ENCODE measurements around the gene NUDT3.
"Not testable (repeated sequence)": the region's sequence is repeated elsewhere in the genome, so short reads cannot be mapped to it uniquely, and the experiment has no call there.

Gene NUDT3

DNA sequence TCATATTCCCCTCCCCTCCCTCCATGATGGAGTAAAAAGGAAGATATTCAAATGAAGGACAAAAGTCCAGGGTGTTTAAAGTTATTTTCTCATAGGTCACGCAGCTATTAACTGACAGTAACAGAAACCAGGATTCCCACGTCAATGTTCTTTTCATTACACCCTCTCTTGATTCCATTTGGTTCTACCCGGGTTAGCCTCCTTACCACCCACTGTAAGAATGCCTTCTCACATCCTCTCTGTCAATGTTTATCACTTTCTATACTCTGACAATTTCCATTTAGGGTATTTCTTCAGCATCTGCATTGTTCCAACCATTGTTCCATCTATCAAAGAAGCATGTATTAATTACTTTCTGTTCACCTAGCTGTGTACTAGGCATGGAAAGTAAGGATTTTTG, 52.1 kb downstream of the NUDT3 start:
- no peak for DNase-seq

DNA sequence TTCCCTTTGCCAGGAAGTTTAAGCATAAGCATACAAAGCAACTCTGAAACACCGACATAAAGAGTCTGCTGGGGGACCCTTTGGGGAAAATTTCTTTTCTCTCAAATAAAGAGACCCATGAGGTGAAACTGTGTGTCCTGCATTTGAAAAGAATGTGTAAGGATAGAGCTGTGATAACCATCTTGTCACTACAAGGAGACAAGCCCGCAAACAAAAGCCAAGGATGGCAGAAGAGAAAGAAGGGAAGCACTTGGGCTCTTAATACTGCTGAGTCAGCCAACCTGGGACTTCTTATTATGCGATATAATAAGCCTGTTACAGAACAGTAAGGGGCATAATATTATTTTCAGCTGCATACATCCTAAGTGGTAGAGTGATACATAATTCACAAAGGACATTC, 52.5 kb downstream of the NUDT3 start:
- no peak for DNase-seq

DNA sequence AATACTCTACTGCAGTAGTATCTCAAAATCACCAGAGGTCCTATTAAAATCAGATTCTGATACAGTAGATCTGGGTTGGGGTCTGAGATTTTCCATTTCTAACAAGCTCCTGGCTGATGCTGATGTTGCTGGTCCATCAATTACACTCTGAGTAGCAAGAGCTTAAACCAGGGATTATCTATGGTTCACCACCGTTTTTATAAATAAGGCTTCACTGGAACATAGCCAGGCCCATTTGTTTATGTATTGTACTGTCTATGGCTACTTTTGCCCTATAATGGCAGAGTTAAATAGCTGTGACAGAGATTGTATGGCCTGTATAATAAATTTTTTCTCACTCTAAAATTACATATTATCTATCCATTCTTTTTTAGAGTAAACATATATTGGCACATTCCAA, 53.0 kb downstream of the NUDT3 start:
- no peak for DNase-seq

DNA sequence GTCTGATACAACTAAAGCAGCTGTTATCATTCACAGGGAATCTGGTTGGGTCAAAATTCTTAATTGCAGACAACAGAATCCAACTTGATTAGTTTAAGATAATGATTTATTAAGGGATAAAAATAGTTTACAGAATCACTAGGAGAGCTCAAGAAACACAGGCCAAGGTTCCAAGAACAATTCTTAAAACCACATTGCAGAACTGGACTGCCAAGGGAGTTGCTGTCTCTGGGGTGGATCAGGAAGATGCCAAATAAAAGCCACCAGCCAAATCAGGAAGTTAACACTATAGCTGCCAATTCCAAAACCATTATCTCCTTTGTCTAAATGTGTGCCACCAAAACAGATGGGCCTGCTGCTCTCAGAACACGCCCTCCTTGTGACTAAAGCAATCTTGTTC, 53.7 kb downstream of the NUDT3 start:
- DNase-seq = peak; percentile 46

DNA sequence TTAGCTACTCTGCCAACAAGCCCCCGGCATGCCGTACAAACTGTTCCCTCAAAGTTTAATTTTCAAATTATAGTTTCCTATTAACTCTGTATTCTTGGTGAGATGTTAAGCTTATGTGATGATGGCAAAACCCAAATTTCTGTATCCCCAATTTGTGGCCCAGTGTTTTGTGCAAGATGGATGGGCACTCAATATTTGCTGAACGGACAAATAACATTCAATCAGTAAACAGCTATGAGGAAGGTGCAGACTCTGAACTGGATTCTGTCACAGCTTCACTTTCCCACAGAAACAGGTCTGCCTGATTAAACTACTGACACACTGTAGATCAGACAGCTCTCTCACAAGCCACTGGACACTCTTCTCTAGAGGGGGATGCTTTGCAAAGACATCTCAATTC, 54.1 kb downstream of the NUDT3 start:
- no peak for DNase-seq

DNA sequence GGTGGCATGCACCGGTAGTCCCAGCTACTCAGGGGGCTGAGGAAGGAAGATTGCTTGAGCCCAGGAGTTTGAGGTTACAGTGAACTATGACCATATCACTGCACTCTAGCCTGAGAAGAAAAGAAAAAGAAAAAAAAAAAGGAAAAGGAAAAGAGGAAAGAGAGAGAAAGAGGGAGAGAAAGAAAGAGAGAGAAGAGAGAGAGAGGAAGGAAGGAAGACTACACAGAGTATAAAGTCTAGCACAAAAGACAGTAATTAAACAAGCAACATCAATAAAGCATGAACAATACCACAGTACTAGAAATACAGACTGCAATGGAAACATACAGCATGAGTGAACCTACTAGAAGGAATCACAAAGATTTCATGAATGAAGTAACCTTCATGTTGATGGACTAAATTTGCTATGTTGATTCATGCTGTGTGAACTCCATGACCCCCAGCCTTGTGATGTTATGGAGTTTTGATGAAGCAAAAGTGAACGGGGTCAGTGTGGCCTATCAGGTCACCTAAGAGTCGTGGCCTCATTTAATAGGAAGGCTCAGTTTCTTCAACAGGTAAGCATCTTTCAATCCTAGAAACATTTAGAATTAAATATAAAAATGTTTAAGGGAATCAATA, 57.6 kb downstream of the NUDT3 start:
- DNase-seq = no peak

DNA sequence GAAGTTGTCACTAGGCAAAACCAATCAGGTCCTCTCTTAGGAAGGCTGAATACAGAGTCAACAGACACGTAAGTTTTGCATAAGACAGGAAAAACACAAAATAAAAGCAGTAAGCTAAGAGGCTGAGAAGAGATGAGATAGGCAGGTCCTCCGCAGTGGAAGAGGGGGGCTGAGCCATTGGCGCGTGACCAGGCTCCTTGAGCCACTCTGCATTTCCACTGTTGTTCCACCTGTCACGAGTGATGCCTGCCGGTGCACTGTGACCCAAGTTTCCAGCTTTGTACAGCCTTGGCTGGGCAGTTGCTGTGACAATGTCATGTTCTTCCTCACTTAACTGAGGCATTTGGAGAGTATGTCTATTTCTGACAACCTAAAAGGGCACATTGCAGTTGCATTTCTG, 58.6 kb downstream of the NUDT3 start:
- DNase-seq = no peak

DNA sequence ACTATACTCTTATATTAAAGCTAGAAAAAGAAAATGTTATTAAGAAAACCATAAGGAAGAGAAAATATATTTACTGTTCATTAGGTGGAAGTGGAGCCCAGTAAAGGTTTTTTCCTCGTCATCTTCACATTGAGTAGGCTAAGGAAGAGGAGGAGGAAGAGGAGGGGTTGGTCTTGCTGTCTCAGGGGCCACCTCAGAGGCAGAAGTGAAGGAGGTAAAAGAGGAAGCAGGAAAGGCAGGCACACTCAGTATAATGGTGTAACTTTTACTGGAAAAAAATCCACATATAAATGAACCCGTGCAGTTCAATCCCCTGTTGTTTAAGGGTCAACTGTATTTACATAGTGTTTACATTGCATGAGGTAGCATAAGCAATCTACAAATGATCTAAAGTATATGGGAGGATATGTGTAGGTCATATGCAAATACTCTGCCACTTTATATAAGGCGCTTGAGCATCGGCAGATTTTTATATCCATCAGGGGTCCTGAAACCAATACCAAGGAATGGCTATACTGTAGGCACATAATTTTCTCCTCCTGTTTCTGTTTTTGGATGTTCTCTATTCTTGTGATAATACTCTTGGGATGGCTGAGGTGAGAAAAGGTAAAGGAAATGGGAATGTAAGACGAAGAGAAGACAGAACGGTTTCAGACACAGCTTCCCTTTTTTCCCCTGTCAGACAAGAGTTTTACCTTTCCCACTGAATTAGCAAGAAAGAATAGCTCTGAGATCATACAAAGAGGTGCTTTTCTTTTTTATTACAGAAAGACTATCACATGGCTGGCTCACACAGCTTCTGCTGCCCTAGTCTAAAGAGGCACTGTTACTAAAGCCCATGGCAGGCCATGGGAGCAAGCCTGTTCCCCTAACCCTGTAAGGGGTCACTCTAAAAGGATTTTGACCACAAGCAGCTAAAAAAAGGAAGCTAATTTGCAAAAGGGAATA, 59.9 kb downstream of the NUDT3 start:
- DNase-seq = no peak

DNA sequence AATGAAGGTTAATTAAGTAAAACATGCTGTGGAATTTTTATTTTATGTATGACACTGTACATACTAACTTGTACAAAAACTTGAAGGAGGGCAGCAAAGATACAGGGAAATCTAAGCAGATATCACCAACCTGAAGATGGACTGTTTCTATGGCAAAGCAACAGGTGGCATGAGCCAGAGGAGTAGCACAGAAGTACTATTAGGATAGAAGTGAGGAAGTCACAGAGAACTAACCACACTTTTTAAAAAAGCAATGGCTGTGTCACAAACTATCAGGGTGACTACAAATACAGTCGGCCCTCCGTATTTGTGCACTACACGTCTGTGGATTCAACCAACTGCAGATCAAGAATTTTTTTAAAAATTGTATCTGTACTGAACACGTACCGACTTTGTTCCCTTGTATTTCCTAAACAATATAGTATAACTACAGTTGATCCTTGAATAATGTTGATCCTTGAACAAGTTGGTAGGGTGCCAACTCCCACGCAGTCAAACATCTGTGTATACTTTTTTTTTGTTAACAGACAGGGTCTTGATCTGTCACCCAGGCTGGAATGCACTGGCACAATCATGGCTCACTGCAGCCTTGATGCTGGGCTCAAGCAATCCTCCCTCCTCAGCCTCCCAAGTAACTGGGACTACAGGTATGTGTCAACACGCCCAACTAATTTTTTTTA, 61.0 kb downstream of the NUDT3 start:
- DNase-seq = no peak

DNA sequence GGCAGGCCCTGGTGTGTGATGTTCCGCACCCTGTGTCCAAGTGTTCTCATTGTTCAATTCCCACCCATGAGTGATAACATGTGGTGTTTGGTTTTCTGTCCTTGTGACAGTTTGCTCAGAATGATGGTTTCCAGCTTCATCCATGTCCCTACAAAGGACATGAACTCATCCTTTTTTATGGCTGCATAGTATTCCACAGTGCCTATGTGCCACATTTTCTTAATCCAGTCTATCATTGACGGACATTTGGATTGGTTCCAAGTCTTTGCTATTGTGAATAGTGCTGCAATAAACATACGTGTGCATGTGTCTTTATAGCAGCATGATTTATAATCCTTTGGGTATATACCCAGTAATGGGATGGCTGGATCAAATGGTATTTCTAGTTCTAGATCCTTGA, 62.7 kb downstream of the NUDT3 start:
- not testable (repeated sequence) for DNase-seq

DNA sequence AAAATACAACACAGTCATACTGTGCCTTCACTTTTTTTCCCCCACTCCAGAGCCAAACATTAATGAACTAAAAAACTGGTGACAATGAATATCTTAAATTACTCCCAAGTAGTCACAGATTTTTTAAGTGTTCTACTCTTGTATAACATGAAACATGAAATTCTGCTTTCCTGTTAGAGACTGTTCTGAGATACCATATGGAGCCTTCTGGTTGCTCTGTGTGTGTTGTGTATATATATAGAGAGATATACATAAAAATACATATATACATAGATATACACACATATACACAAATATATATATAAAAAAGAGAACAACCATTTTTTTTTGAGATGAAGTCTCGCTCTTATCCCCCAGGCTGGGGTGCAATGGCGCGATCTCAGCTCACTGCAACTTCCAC, 63.5 kb downstream of the NUDT3 start:
- DNase-seq = no peak

DNA sequence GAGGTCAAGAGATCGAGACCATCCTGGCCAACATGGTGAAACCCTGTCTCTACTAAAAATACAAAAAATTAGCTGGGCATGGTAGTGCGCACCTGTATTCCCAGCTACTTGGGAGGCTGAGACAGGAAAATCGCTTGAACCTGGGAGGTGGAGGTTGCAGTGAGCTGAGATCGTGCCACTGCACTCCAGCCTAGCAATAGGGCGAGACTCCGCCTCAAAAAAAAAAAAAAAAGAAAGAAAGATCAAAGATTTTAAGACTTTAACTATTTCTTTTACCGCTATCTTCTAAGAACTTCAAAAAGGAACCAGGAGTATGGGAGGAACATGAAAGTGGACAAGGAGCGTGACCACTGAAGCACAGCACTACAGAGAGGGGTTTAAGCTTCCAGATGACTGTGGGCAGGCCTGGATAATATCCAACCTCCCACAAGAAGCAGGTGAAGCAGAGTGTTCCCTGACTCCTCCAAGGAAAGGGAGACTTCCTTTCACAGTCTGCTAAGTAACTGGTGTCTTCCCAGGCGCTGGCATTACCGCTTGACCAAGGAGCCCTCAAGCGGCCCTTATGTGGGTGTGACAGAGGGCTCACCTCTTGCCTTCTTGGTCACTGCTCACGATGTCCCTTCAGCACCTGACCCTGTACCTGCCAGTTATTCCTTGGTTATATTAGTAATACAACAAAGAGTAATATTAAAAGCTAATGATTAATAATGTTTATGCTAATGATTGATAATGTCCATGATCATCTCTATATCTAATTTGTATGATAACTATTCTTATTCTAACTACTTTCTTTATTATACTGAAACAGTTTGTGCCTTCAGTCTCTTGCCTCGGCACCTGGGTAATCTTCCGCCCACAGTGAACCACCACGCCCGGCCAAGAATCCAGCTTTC, 64.9 kb downstream of the NUDT3 start:
- DNase-seq = not testable (repeated sequence)

DNA sequence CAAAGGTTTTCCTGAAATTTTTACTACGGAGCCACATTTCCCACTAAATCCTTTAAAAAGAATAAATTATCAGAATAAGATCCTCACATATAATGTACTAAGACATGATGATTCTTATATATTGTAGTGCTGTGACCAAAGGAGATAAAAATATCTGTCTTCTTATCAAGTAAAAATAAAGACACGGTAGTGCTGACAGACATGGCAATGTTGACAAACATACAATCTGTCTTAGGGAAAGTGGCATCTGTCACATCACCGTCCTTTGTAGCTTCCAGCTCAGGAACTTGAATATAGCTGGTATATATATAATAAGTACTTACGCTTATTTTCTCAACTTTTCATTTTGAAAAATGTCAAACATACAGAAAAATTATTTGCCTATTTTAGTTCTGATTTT, 66.8 kb downstream of the NUDT3 start:
- DNase-seq = no peak

DNA sequence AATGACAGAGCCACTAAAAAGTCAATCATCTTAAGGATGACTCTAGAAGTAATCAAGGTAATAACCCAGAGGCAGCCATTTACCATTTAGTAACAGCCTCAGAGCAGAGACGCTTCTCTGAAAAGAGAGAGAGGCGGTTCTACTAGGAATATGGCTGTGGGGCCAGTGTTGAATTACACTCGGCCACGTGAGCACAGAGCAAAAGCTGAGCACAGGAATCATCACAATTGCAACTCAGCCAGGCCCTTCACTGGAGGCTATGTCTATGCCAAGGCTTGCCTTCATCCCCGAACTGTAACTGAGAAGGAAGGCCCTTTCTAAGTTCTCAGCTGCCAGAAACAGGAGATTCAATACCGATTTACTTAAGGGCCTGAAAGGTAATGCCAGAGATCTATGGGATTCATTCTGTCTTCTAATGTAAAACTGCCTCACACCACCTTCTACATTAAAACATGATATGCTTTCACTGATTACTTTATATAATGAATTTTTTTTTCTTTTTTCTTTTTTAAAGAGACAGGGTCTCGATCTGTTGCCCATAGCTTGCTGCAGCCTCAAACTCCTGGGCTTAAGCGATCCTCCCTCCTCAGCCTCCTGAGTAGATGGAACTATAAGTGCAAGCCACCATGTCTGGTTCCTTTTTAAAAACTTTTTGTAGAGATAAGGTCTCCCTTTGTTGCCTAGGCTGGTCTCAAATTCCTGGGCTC, 67.6 kb downstream of the NUDT3 start:
- DNase-seq = peak; percentile 51

DNA sequence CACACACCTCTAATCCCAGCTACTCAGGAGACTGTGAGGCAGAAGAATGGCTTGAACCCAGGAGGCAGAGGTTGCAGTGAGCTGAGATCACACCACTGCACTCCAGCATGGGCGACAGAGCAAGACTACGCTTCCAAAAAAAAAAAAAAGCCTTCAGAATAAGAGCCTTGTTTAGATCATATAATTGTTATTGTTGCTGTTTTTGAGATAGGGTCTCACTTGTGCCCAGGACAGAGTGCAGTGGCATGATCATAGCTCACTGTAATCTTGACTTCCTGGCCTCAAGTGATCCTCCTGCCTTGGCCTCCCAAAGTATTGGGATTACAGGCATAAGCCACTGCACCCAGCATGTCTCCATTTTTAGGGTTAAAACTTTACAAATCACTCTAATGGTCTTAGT, 68.2 kb downstream of the NUDT3 start:
- DNase-seq = not testable (repeated sequence)

DNA sequence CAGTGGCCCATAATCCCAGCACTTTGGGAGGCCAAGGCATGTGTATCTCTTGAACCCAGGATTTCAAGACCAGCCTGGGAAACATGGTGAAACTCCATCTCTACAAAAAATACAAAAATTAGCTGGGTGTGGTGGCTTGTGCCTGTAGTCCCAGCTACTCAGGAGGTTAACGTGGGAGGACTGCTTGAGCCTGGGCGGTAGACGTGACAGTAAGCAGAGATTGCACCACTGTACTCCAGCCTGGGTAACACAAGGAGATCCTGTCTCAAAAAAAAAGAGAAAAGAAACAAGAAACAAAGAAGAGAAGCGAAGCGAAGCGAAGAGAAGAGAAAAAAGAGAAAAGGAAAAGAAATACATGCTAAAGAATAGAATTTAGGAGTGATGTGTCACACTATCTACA, 69.2 kb downstream of the NUDT3 start:
- no peak for DNase-seq

DNA sequence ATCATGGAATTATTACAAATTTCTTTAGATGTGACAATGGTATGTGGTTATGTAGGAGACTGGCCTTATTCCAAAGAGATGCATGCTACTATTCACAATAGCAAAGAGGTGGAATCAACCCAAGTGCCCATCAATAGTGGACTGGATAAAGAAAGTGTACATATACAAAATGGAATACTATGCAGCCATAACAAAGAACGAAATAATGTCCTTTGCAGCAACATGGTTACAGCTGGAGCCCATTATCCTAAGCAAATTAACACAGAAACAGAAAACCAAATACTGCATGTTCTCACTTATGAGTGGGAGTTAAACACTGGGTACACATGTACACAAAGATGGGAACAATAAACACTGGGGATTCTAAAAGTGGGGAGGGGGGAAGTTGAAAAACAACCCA, 69.7 kb downstream of the NUDT3 start:
- no peak for DNase-seq

DNA sequence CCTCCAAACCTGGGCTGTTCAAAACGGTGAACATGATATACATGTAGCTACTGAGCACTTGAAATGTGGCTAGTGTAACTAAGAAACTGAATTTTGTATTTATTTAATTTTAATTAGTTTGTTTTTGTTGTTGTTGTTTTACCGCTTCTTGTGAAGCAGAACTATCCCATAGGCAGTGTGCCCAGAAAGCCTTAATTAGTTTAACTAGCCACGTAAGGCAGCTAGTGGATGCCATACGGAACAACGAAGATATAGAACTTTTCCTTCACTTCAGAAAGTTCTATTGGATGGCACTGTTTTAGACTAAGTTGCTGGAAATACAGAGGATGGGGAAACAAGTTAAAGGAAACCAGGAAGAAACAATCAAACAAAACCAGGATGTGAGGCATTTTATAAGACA, 70.6 kb downstream of the NUDT3 start:
- DNase-seq = no peak

DNA sequence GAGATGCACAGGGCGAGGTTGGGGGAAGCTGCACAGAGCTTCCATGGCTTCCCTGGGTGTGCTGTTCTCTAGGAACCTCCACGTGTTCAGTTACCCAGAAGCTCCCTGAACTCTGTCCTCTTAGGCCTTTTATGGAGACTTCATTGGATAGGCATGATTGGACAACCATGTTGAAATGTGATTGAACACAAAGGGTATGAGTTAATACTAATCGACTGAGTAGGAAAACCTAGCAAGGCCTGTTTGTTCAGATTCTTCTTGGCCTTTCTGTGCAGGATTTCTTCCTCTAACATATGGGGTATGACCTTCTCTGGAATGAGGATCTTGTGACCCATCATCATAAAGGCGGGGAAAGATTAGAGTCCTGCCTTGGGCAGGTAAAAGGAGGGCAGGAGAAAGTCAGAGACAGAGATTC, 73.0 kb downstream of the NUDT3 start:
- no peak for DNase-seq

DNA sequence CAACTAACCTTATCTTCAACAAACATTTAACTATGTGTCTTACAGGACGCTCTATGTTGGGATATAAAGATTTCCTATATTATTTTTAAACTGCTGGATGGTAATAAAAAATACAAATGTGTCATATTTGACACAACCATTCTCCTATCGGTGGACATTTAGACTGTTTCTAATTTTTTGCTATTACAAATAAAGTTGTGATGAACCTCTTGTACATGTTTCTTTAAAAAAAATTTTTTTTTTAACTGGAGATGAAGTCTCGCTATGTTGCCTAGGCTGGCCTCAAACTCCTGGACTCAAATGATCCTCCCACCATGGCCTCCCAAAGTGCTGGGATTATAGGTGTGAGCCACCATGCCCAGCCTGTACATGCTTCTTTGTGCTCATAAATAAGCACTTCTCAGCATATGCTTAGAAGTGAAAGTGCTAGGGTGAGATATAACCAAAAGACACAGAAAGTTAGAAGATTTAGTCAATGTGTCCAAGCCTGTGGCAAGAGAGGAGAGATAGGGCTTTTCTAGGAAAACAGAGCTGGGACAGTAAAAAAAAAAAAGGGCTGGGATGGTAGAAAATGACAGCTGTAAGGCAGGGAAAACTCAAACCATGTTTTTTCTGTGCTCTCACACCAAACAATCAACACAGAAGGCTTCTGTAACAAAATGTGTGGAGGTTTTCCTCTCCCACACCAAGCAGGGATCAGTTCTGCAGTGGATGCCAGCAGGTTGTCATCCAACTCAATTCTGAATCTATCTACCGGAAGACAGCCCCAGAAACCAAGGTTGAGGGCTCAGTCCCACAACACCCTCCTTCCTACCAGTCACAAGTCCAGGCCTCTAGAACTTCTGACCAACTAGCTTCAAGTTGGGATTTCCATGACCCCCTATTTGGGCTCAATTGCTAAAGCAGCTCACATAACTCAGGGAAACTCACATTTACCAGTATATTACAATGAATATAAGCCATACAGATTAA, 73.7 kb downstream of the NUDT3 start:
- DNase-seq = no peak
